Activated CD4-positive, alpha-beta T cell treated with anti-CD3 and anti-CD28 coated beads, Interleukin-2, amount 10 ng/mL, durations not matched to agents 7 days and 5 days (primary cell): Measurements from ENCODE around the gene CNOT3. TPM values are rescaled to one million over a fixed set of nuclear protein-coding genes. Genes with fewer than 3 reads are reported as not detected.

Experiments used
- CTCF ChIA-PET: fragments of 350-600 bp; sonication (Branson Sonifier 250); formaldehyde crosslinking; loops from one replicate; lab custom pipeline; 2021; ENCODE audit warnings: antibody characterized with exemption; lab: Charles Lee
- POLR2A ChIA-PET: fragments of 350-600 bp; sonication (Branson Sonifier 250); formaldehyde crosslinking; loops from one replicate; lab custom pipeline; 2021; ENCODE audit warnings: antibody characterized with exemption; lab: Charles Lee
- DNase-seq: peaks from one replicate; pipeline ENCODE4 v3.0.0-alpha.2; 2020
- H3K27ac Mint-ChIP-seq: one replicate; pipeline ENCODE4 v1.8.0; 2021; ENCODE audit warnings: mild to moderate bottlenecking, moderate library complexity, mixed read lengths
- H3K27me3 Mint-ChIP-seq: one replicate; pipeline ENCODE4 v1.8.0; 2021; ENCODE audit warnings: mixed read lengths
- H3K36me3 Mint-ChIP-seq: one replicate; pipeline ENCODE4 v1.8.0; 2021; ENCODE audit warnings: low read depth, mixed read lengths
- H3K4me1 Mint-ChIP-seq: one replicate; pipeline ENCODE4 v1.8.0; 2021; ENCODE audit warnings: mixed read lengths
- H3K4me3 Mint-ChIP-seq: one replicate; pipeline ENCODE4 v1.8.0; 2021; ENCODE audit warnings: mild to moderate bottlenecking, moderate library complexity, mixed read lengths
- H3K9me3 Mint-ChIP-seq: one replicate; pipeline ENCODE4 v1.8.0; 2021; ENCODE audit warnings: mixed read lengths
- total RNA-seq, 2 experiments: library from RNA; stranded (reverse); gene quantifications; one replicate each; pipeline ENCODE4 v1.2.3, GENCODE V29; 2021

The CNOT3 gene
- total RNA-seq, 2 experiments from 2014 or later = 63.7 to 64.8 TPM

GRCh38 chr19:54196536-54196935 lies 59.0 kb downstream of the CNOT3 start:
- Mint-ChIP-seq H3K4me1 (peaks cover 30% of the 10 kb centered on the region), H3K9me3 (no peaks in the 10 kb centered on the region), H3K27ac (no peak overlapping the region), H3K36me3 (peaks cover 21% of the 10 kb centered on the region), H3K27me3 (no peaks in the 10 kb centered on the region), H3K4me3 (no peak overlapping the region)
- CTCF ChIA-PET = no interaction called here
- no peak for DNase-seq
- POLR2A ChIA-PET = no interaction called here

GRCh38 chr19:54197121-54197520 lies 59.6 kb downstream of the CNOT3 start:
- no peaks in the 10 kb centered on the region for H3K27me3 Mint-ChIP-seq

GRCh38 chr19:54199401-54199800 lies 61.8 kb downstream of the CNOT3 start:
- H3K27me3 Mint-ChIP-seq = no peaks in the 10 kb centered on the region
- peaks cover 39% of the 10 kb centered on the region for H3K36me3 Mint-ChIP-seq
- peaks cover 39% of the 10 kb centered on the region for H3K4me1 Mint-ChIP-seq
- H3K4me3 Mint-ChIP-seq = peak overlapping the region; percentile 66
- peak overlapping the region; percentile 43 for H3K27ac Mint-ChIP-seq
- ChIA-PET POLR2A (interaction anchor here (0.9 kb wide), 1 partner anchor 8 kb away, joined by 4 read pairs; the partner anchor contains the start of gene TSEN34), CTCF (interaction anchor here (0.6 to 0.7 kb wide), 2 partner anchors 40 to 757 kb away, joined by 3 to 6 read pairs; no protein-coding TSS in a partner anchor)
- H3K9me3 Mint-ChIP-seq = no peaks in the 10 kb centered on the region
- DNase-seq = no peak

More at GRCh38 chr19:54197121-54197520, 59.6 kb downstream of the CNOT3 start:
- H3K27ac Mint-ChIP-seq = no peak overlapping the region
- ChIA-PET POLR2A (no interaction called here), CTCF (no interaction called here)
- no peak for DNase-seq
- H3K4me1 Mint-ChIP-seq = peaks cover 30% of the 10 kb centered on the region
- no peak overlapping the region for H3K4me3 Mint-ChIP-seq
- no peaks in the 10 kb centered on the region for H3K9me3 Mint-ChIP-seq
- peaks cover 27% of the 10 kb centered on the region for H3K36me3 Mint-ChIP-seq

- Mint-ChIP-seq H3K4me3 (peak overlapping the region; percentile 92), H3K27me3 (no peaks in the 10 kb centered on the region), H3K4me1 (peaks cover 55% of the 10 kb centered on the region), H3K9me3 (no peaks in the 10 kb centered on the region), H3K27ac (peak overlapping the region; percentile 99), H3K36me3 (peaks cover 54% of the 10 kb centered on the region)
- ChIA-PET CTCF (interaction anchor here (1.1 to 1.3 kb wide), 2 partner anchors 9 to 10 kb away, joined by 3 to 5 read pairs; partner anchors contain the start of gene TSEN34), POLR2A (interaction anchor here (0.7 to 1.1 kb wide), 4 partner anchors 10 to 1452 kb away, joined by 3 to 5 read pairs (median 3); partner anchors contain the start of genes LENG1 and MBOAT7)
- no peak for DNase-seq
Observed at GRCh38 chr19:54201172-54201701, 63.7 kb downstream of the CNOT3 start.

- H3K4me1 Mint-ChIP-seq = peaks cover 62% of the 10 kb centered on the region
- POLR2A ChIA-PET = no interaction called here
Observed at GRCh38 chr19:54201980-54202379, 64.4 kb downstream of the CNOT3 start.

GRCh38 chr19:54203151-54203611 lies 65.6 kb downstream of the CNOT3 start:
- Mint-ChIP-seq H3K27ac (peak overlapping the region; percentile 54), H3K36me3 (peaks cover 74% of the 10 kb centered on the region), H3K27me3 (no peaks in the 10 kb centered on the region), H3K4me1 (peaks cover 74% of the 10 kb centered on the region), H3K9me3 (no peaks in the 10 kb centered on the region), H3K4me3 (peak overlapping the region; percentile 92)
- DNase-seq = no peak
- CTCF ChIA-PET = interaction anchor here (1.3 kb wide), 1 partner anchor 8 kb away, joined by 3 read pairs; no protein-coding TSS in a partner anchor
- POLR2A ChIA-PET = interaction anchor here (0.7 kb wide), 1 partner anchor 12 kb away, joined by 4 read pairs; the partner anchor contains the start of gene TSEN34

More at GRCh38 chr19:54201980-54202379, 64.4 kb downstream of the CNOT3 start:
- DNase-seq = no peak
- H3K4me3 Mint-ChIP-seq = peak overlapping the region; percentile 92
- CTCF ChIA-PET = interaction anchor here (1.3 kb wide), 1 partner anchor 9 kb away, joined by 3 read pairs; no protein-coding TSS in a partner anchor
- H3K36me3 Mint-ChIP-seq = peaks cover 62% of the 10 kb centered on the region
- no peaks in the 10 kb centered on the region for H3K27me3 Mint-ChIP-seq
- peak overlapping the region; percentile 99 for H3K27ac Mint-ChIP-seq
- no peaks in the 10 kb centered on the region for H3K9me3 Mint-ChIP-seq

GRCh38 chr19:54204767-54205468 lies 67.4 kb downstream of the CNOT3 start:
- DNase-seq = no peak
- peaks cover 81% of the 10 kb centered on the region for H3K36me3 Mint-ChIP-seq
- ChIA-PET CTCF (no interaction called here), POLR2A (no interaction called here)
- no peak overlapping the region for H3K4me3 Mint-ChIP-seq
- no peaks in the 10 kb centered on the region for H3K27me3 Mint-ChIP-seq
- no peak overlapping the region for H3K27ac Mint-ChIP-seq
- peaks cover 87% of the 10 kb centered on the region for H3K4me1 Mint-ChIP-seq
- no peaks in the 10 kb centered on the region for H3K9me3 Mint-ChIP-seq

Other genes starting within 250 kb of the CNOT3 start
- not detected for gene CACNG7, start 228.5 kb upstream of the CNOT3 start, total RNA-seq
- not detected for gene CACNG8, start 174.8 kb upstream of the CNOT3 start, total RNA-seq
- not detected for gene CACNG6, start 146.1 kb upstream of the CNOT3 start, total RNA-seq
- not detected for gene VSTM1, start 73.9 kb upstream of the CNOT3 start, total RNA-seq
- gene TARM1, start 56.4 kb upstream of the CNOT3 start, total RNA-seq = not detected
- gene OSCAR, start 37.0 kb upstream of the CNOT3 start, total RNA-seq = under 1 TPM; 0.15 to 0.32 TPM
- gene NDUFA3, start 34.9 kb upstream of the CNOT3 start, total RNA-seq = 100 to 1,000 TPM; 128 to 148 TPM
- gene TFPT, start 22.1 kb upstream of the CNOT3 start, total RNA-seq = 10 to 100 TPM; 39.5 to 42.4 TPM
- gene PRPF31, start 22.0 kb upstream of the CNOT3 start, total RNA-seq = 10 to 100 TPM; 74.1 to 83.8 TPM
- 1 to 10 TPM; 7.6 to 9.1 TPM for gene LENG1, start 22.0 kb downstream of the CNOT3 start, total RNA-seq
- gene TMC4, start 35.4 kb downstream of the CNOT3 start, total RNA-seq = 1 to 10 TPM; 4.6 to 4.9 TPM
- gene MBOAT7, start 51.8 kb downstream of the CNOT3 start, total RNA-seq = 10 to 100 TPM; 56.0 to 61.0 TPM
- 10 to 100 TPM in 1 of 2 experiments, 1 to 10 TPM in 1; 7.9 to 10.2 TPM for gene TSEN34, start 53.5 kb downstream of the CNOT3 start, total RNA-seq
- 1,000 to 10,000 TPM; 1,257 to 1,351 TPM for gene RPS9, start 63.1 kb downstream of the CNOT3 start, total RNA-seq
- gene LILRB3, start 85.2 kb downstream of the CNOT3 start, total RNA-seq = 1 to 10 TPM in 1 of 2 experiments, under 1 TPM in 1; 0.62 to 2.0 TPM
- gene LILRA6, start 105.0 kb downstream of the CNOT3 start, total RNA-seq = under 1 TPM; 0.37 to 0.45 TPM
- gene LILRB5, start 119.5 kb downstream of the CNOT3 start, total RNA-seq = not detected
- gene LILRB2, start 143.3 kb downstream of the CNOT3 start, total RNA-seq = not detected
- not detected for gene LILRA5, start 175.4 kb downstream of the CNOT3 start, total RNA-seq
- gene LILRA4, start 201.4 kb downstream of the CNOT3 start, total RNA-seq = not detected
- gene LAIR1, start 227.2 kb downstream of the CNOT3 start, total RNA-seq = 10 to 100 TPM; 54.0 to 59.3 TPM